HG02642 (cell line): Measurements from ENCODE around the gene SATL1.
"Not testable (repeated sequence)": the region's sequence is repeated elsewhere in the genome, so short reads cannot be mapped to it uniquely, and the experiment has no call there.

ENCODE experiments used
- ATAC-seq: cut with Tn5 transposase; IDR thresholded peaks from one replicate; pipeline ENCODE4 v1.9.1; 2021; ENCODE audit warnings: mild to moderate bottlenecking; ENCODE audit not compliant: unreplicated experiment, poor library complexity

Gene SATL1

GRCh38 chrX:85111347-85111746 lies 132.2 kb downstream of the SATL1 start:
- no peak for ATAC-seq

- ATAC-seq = no peak
These were observed 134.3 kb downstream of the SATL1 start for GRCh38 chrX:85109235-85109634.

GRCh38 chrX:85108165-85108564 lies 135.4 kb downstream of the SATL1 start:
- no peak for ATAC-seq

- no peak for ATAC-seq
These were observed 136.2 kb downstream of the SATL1 start for GRCh38 chrX:85107407-85107806.

- ATAC-seq = no peak
These were observed 154.2 kb downstream of the SATL1 start for GRCh38 chrX:85089321-85089840.

GRCh38 chrX:85084770-85085393 lies 158.7 kb downstream of the SATL1 start:
- peak; percentile 63 for ATAC-seq

GRCh38 chrX:85077247-85077646 lies 166.3 kb downstream of the SATL1 start:
- not testable (repeated sequence) for ATAC-seq

- peak; percentile 95 for ATAC-seq
These were observed 177.9 kb downstream of the SATL1 start for GRCh38 chrX:85065512-85066198.

GRCh38 chrX:85052636-85053343 lies 190.8 kb downstream of the SATL1 start:
- no peak for ATAC-seq

GRCh38 chrX:85052205-85052604 lies 191.4 kb downstream of the SATL1 start:
- no peak for ATAC-seq

- no peak for ATAC-seq
These were observed 192.0 kb downstream of the SATL1 start for GRCh38 chrX:85051627-85052026.
